ENCODE measurements around the gene TERF2IP.

TERF2IP gene

GRCh38 chr16:75640598-75640997 is 7.0 kb upstream of the TERF2IP start:
- DNase-seq, result no peak

GRCh38 chr16:75644240-75645012 is 3.1 kb upstream of the TERF2IP start:
- no peak for DNase-seq

DNA sequence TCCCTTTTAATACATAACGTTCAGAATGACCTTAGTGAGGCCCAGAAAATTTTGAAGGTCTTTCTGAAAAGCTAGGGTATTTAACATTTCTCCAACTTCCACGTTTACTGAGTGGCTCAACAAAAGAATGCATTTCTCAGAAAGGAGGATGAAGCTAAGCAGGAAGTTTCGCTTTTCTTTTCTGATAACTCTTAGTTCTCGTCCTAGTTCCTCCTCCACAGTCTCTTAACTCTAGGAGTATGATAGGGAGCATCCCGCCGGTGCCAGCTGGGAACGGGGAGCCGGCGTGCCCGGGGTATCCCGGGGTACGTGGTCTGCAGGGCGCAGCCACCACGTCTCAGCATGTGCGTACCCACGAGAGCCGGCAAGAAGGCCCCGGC is 471 bp upstream of the TERF2IP start:
- DNase-seq, result no peak

- DNase-seq, result peak; percentile 87
Measured at GRCh38 chr16:75648265-75649076, 898 bp downstream of the TERF2IP start.

GRCh38 chr16:75653922-75654321 is 6.3 kb downstream of the TERF2IP start:
- peak; percentile 70 for DNase-seq

- no peak for DNase-seq
Measured at GRCh38 chr16:75658175-75658574, 10.6 kb downstream of the TERF2IP start.

DNA sequence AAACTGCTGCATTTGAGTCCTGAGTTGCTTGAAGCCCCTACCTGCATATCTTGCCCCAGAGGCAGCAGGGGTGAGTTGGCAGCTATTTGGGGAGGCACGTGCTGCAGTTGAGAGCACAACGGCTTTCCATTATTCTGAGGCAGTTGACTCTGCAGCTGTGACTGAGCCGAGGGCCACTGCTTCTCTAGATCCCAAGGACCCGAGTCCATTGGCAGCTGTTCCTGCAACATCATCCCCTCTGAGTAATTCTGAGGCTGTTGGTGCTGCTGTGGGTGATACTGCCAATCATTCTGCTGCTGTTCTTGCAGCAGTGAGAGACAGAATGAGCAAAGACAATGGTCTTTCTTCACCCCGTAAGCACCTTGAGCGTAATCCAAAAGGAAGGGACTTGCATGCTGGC is 12.7 kb downstream of the TERF2IP start:
- no peak for DNase-seq

DNA sequence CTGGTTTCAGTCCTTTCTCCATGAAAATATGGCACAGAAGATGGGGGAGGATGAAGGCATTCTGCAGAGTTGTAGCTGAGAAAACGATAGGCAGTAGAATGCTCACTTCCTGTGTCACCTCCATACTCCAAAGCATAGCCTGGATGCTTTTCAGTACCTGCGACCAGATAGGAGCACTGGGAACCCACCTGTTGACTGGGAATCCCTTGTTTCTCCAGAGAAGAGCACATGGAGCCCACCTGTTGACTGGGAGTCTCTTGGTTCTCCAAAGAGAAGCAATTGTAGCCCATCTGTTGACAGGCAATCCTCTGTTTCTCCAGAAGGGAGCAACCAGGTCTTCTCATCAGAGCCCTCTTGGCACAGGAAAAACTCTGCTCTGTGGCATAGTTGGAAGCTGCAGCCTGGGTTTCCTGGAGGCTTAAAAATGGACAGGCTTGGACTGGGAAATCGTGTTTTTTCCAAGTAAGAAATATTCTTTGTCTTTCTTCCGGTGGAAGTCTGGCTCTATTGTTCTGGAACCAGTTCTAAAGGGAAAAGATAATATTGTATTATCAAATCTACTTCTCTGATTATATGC is 13.2 kb downstream of the TERF2IP start:
- DNase-seq, result no peak

GRCh38 chr16:75667503-75667902 is 19.9 kb downstream of the TERF2IP start:
- DNase-seq, result no peak

DNA sequence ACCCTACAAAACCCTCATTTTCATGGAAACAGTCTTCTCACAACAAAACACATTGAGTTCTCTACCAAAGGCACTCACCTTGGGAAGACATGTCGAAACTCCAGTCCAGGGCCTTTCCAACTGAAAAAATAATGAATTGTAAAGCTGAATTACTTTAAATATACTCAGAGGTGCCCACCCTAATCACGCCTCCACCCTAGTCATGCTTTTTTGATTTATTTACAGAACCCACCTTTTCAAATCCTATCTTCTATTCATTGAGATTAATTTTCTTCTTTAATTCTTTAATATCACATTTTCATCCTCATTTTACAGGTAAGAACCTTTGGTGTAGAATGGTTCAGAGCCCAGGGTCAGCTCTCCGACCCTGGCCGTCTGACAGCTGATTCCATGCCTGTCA is 29.3 kb downstream of the TERF2IP start, which contains the start of gene CPHXL2:
TSS of gene CPHXL2 (minus strand) at position 101 of the 400 bp plus-strand sequence. CDS start at position 91, 10 bp downstream.
- no peak for DNase-seq

GRCh38 chr16:75679366-75679765 is 31.8 kb downstream of the TERF2IP start:
- no peak for DNase-seq

GRCh38 chr16:75682308-75682707 is 34.7 kb downstream of the TERF2IP start:
- DNase-seq, result no peak

GRCh38 chr16:75687361-75687760 is 39.8 kb downstream of the TERF2IP start:
- DNase-seq, result no peak

- no peak for DNase-seq
Measured at GRCh38 chr16:75695708-75696107, 48.1 kb downstream of the TERF2IP start.

DNA sequence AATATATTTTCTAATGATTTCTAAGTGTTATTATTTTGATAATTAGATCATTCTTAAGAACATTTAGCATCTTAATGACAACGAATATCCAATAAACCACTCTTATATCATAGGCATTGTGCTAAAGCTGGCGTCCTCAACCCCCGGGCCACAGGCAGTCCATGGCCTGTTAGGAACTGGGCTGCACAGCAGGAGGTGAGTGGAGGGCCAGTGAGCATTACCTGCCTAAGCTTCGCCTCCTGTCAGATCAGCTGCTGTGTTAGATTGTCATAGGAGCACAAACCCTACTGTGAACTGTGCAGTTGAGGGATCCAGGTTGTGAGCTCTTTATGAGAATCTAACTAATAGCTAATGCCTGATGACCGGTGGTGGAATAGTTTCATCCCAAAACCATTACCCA is 50.0 kb downstream of the TERF2IP start:
- no peak for DNase-seq

DNA sequence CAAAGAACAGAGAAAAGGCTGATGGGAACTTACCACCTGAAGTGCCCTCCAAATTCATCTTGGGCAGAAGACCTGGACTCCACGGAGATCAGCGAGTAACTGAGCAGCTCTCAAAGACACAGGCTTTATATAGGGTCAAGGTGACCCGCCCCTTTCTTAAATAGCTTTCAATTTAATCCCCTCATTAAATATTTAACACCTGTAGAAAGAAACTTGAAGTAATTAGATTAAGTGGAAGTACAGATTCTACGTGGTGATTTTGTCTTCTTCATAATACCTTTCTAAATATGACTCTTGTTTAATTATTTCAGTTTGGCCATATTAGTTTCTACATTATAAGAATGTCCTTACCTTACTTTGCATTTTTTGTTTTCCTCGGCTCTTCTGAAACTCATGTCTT is 53.8 kb downstream of the TERF2IP start, which contains the start of gene DUXB:
TSS of gene DUXB (minus strand) at position 101 of the 400 bp plus-strand sequence. CDS start at position 58, 43 bp downstream.
- no peak for DNase-seq

GRCh38 chr16:75702242-75702641 is 54.7 kb downstream of the TERF2IP start:
- no peak for DNase-seq

- DNase-seq, result no peak
Measured at GRCh38 chr16:75703306-75703705, 55.7 kb downstream of the TERF2IP start.
